ENCODE measurements around the gene LOC128125822.

The LOC128125822 gene

GRCh38 chr6:63543001-63543400 is 29.3 kb upstream of the LOC128125822 start:
- DNase-seq, result no peak
- Mint-ChIP-seq H3K4me3 (no peak overlapping the region), H3K36me3 (no peaks in the 10 kb centered on the region), H3K27ac (no peak overlapping the region), H3K27me3 (peaks cover 15 to 27% of the 10 kb centered on the region in 2 donors), H3K9me3 (no peaks in the 10 kb centered on the region), H3K4me1 (no peaks in the 10 kb centered on the region)
- ATAC-seq (replicated peaks), result no peak

- no peak overlapping the region for H3K4me3 Mint-ChIP-seq
- H3K27ac Mint-ChIP-seq, result no peak overlapping the region
- H3K27me3 Mint-ChIP-seq, result peaks cover 15 to 27% of the 10 kb centered on the region in 2 donors
- no peaks in the 10 kb centered on the region for H3K36me3 Mint-ChIP-seq
- DNase-seq (no peak), ATAC-seq (replicated peaks) (no peak)
- H3K9me3 Mint-ChIP-seq, result no peaks in the 10 kb centered on the region
- no peaks in the 10 kb centered on the region for H3K4me1 Mint-ChIP-seq
Measured at GRCh38 chr6:63543982-63544381, 28.3 kb upstream of the LOC128125822 start.

- Mint-ChIP-seq H3K27ac (no peak overlapping the region), H3K27me3 (peaks cover 6 to 12% of the 10 kb centered on the region in 2 donors), H3K9me3 (no peaks in the 10 kb centered on the region), H3K4me1 (no peaks in the 10 kb centered on the region), H3K36me3 (no peaks in the 10 kb centered on the region), H3K4me3 (no peak overlapping the region)
- ATAC-seq (replicated peaks) (no peak), DNase-seq (no peak)
Measured at GRCh38 chr6:63546236-63546635, 26.0 kb upstream of the LOC128125822 start.

- ATAC-seq (replicated peaks), result no peak
Measured at GRCh38 chr6:63546697-63547096, 25.6 kb upstream of the LOC128125822 start.

GRCh38 chr6:63549076-63549475 is 23.2 kb upstream of the LOC128125822 start:
- peaks cover 0 to 2% of the 10 kb centered on the region in 2 donors for H3K27me3 Mint-ChIP-seq
- H3K4me3 Mint-ChIP-seq, result no peak overlapping the region
- ATAC-seq (replicated peaks) (no peak), DNase-seq (no peak)
- no peaks in the 10 kb centered on the region for H3K36me3 Mint-ChIP-seq
- H3K4me1 Mint-ChIP-seq, result no peaks in the 10 kb centered on the region
- no peaks in the 10 kb centered on the region for H3K9me3 Mint-ChIP-seq
- no peak overlapping the region for H3K27ac Mint-ChIP-seq

More at GRCh38 chr6:63546697-63547096, 25.6 kb upstream of the LOC128125822 start:
- Mint-ChIP-seq H3K4me3 (no peak overlapping the region), H3K4me1 (no peaks in the 10 kb centered on the region), H3K27me3 (peaks cover 6 to 12% of the 10 kb centered on the region in 2 donors), H3K27ac (no peak overlapping the region), H3K36me3 (no peaks in the 10 kb centered on the region), H3K9me3 (no peaks in the 10 kb centered on the region)
- DNase-seq, result no peak

- H3K4me1 Mint-ChIP-seq, result no peaks in the 10 kb centered on the region
Measured at GRCh38 chr6:63553208-63553607, 19.1 kb upstream of the LOC128125822 start.

GRCh38 chr6:63553900-63554299 is 18.4 kb upstream of the LOC128125822 start:
- Mint-ChIP-seq H3K4me1 (no peaks in the 10 kb centered on the region), H3K9me3 (no peaks in the 10 kb centered on the region), H3K27me3 (peaks cover 10 to 21% of the 10 kb centered on the region in 2 donors), H3K4me3 (no peak overlapping the region), H3K36me3 (no peaks in the 10 kb centered on the region), H3K27ac (no peak overlapping the region)
- ATAC-seq (replicated peaks) (no peak), DNase-seq (no peak)

More at GRCh38 chr6:63553208-63553607, 19.1 kb upstream of the LOC128125822 start:
- no peak overlapping the region for H3K4me3 Mint-ChIP-seq
- ATAC-seq (replicated peaks) (peak; percentile 38 to 39), DNase-seq (no peak)
- H3K36me3 Mint-ChIP-seq, result no peaks in the 10 kb centered on the region
- H3K9me3 Mint-ChIP-seq, result no peaks in the 10 kb centered on the region
- peaks cover 10 to 16% of the 10 kb centered on the region in 2 donors for H3K27me3 Mint-ChIP-seq
- no peak overlapping the region for H3K27ac Mint-ChIP-seq

- H3K36me3 Mint-ChIP-seq, result no peaks in the 10 kb centered on the region
- no peaks in the 10 kb centered on the region for H3K9me3 Mint-ChIP-seq
- H3K27ac Mint-ChIP-seq, result no peak overlapping the region
- no peaks in the 10 kb centered on the region for H3K4me1 Mint-ChIP-seq
- ATAC-seq (replicated peaks) (no peak), DNase-seq (no peak)
- no peak overlapping the region for H3K4me3 Mint-ChIP-seq
- peaks cover 10 to 22% of the 10 kb centered on the region in 2 donors for H3K27me3 Mint-ChIP-seq
Measured at GRCh38 chr6:63554782-63555181, 17.5 kb upstream of the LOC128125822 start.

GRCh38 chr6:63556369-63556768 is 15.9 kb upstream of the LOC128125822 start:
- ATAC-seq (replicated peaks) (no peak), DNase-seq (no peak)
- no peaks in the 10 kb centered on the region for H3K4me1 Mint-ChIP-seq
- no peaks in the 10 kb centered on the region for H3K36me3 Mint-ChIP-seq
- H3K4me3 Mint-ChIP-seq, result no peak overlapping the region
- no peak overlapping the region for H3K27ac Mint-ChIP-seq
- peaks cover 10 to 22% of the 10 kb centered on the region in 2 donors for H3K27me3 Mint-ChIP-seq
- H3K9me3 Mint-ChIP-seq, result no peaks in the 10 kb centered on the region

- H3K4me3 Mint-ChIP-seq, result no peak overlapping the region
- DNase-seq (no peak), ATAC-seq (replicated peaks) (no peak)
- no peaks in the 10 kb centered on the region for H3K36me3 Mint-ChIP-seq
- H3K27ac Mint-ChIP-seq, result no peak overlapping the region
- H3K4me1 Mint-ChIP-seq, result peaks cover 0 to 2% of the 10 kb centered on the region in 2 donors
- no peaks in the 10 kb centered on the region for H3K9me3 Mint-ChIP-seq
- peaks cover 10 to 24% of the 10 kb centered on the region in 2 donors for H3K27me3 Mint-ChIP-seq
Measured at GRCh38 chr6:63558278-63558677, 14.0 kb upstream of the LOC128125822 start.

GRCh38 chr6:63560801-63561287 is 11.4 kb upstream of the LOC128125822 start:
- Mint-ChIP-seq H3K9me3 (no peaks in the 10 kb centered on the region), H3K4me3 (no peak overlapping the region), H3K27me3 (peaks cover 10 to 22% of the 10 kb centered on the region in 2 donors), H3K27ac (no peak overlapping the region), H3K4me1 (peaks cover 0 to 2% of the 10 kb centered on the region in 2 donors), H3K36me3 (no peaks in the 10 kb centered on the region)
- DNase-seq (no peak), ATAC-seq (replicated peaks) (no peak)

- ATAC-seq (replicated peaks) (no peak), DNase-seq (no peak)
- Mint-ChIP-seq H3K27me3 (peaks cover 7 to 20% of the 10 kb centered on the region in 2 donors), H3K4me3 (no peak overlapping the region), H3K4me1 (peaks cover 0 to 2% of the 10 kb centered on the region in 2 donors), H3K9me3 (no peaks in the 10 kb centered on the region), H3K27ac (no peak overlapping the region), H3K36me3 (no peaks in the 10 kb centered on the region)
Measured at GRCh38 chr6:63561288-63561687, 11.0 kb upstream of the LOC128125822 start.

GRCh38 chr6:63563235-63563634 is 9.0 kb upstream of the LOC128125822 start:
- Mint-ChIP-seq H3K4me1 (peaks cover 0 to 2% of the 10 kb centered on the region in 2 donors), H3K9me3 (no peaks in the 10 kb centered on the region), H3K36me3 (no peaks in the 10 kb centered on the region), H3K4me3 (no peak overlapping the region), H3K27me3 (peaks cover 0 to 9% of the 10 kb centered on the region in 2 donors), H3K27ac (no peak overlapping the region)
- ATAC-seq (replicated peaks), result no peak
- DNase-seq, result no peak

- no peak for ATAC-seq (replicated peaks)
- Mint-ChIP-seq H3K9me3 (no peaks in the 10 kb centered on the region), H3K4me1 (peaks cover 0 to 2% of the 10 kb centered on the region in 2 donors), H3K27ac (no peak overlapping the region), H3K36me3 (no peaks in the 10 kb centered on the region), H3K27me3 (peaks cover 0 to 4% of the 10 kb centered on the region in 2 donors), H3K4me3 (no peak overlapping the region)
- no peak for DNase-seq
Measured at GRCh38 chr6:63565058-63565726, 7.1 kb upstream of the LOC128125822 start.
